Muscle of leg (tissue), 16 donors: ENCODE data around the gene LGALS13. TPM values are rescaled to one million over a fixed set of nuclear protein-coding genes. Genes with fewer than 3 reads are reported as not detected.

Source experiments
- DNase-seq: peaks from one replicate; pipeline ENCODE4 v3.0.0; 2013
- H3K27ac ChIP-seq: one replicate; pipeline ENCODE4 v1.5.1; 2013; ENCODE audit warnings: mild to moderate bottlenecking, low read length, control low read depth
- H3K27me3 ChIP-seq: one replicate; pipeline ENCODE4 v1.6.1; 2013; ENCODE audit warnings: low read length; ENCODE audit not compliant: control insufficient read depth, insufficient read depth
- H3K36me3 ChIP-seq: one replicate; pipeline ENCODE4 v1.6.1; 2013; ENCODE audit warnings: low read length; ENCODE audit not compliant: control insufficient read depth, insufficient read depth
- H3K4me1 ChIP-seq: one replicate; pipeline ENCODE4 v1.6.1; 2013; ENCODE audit warnings: low read length; ENCODE audit not compliant: control insufficient read depth, insufficient read depth
- H3K4me3 ChIP-seq: one replicate; pipeline ENCODE4 v1.5.1; 2013; ENCODE audit warnings: low read length, control low read depth
- H3K9me3 ChIP-seq: replicated peaks from 2 replicates; pipeline ENCODE4 v1.6.1; 2013; ENCODE audit warnings: low read depth, low read length; ENCODE audit not compliant: control insufficient read depth
- WGBS: methylation state at CpG from one replicate; pipeline ENCODE4 v1.1.5; 2013; ENCODE audit warnings: missing lambda C conversion rate; ENCODE audit not compliant: insufficient coverage; 5-methylcytosine and 5-hydroxymethylcytosine counted together
- long read RNA-seq, 11 donors: transcript quantifications; one replicate each; lab custom pipeline, GENCODE V29; 2026
- polyA plus RNA-seq, 8 donors: library from polyadenylated mRNA; unstranded; fragments of 120-200 nt; gene quantifications; one replicate each; pipeline versions ENCODE4 v1.2.1 to v1.2.3, GENCODE V29; 2013; ENCODE audit warnings: inconsistent platforms in 1 of 8, low replicate concordance in 1 of 8; ENCODE audit not compliant: insufficient read length in 8 of 8, insufficient read depth in 1 of 8
- total RNA-seq: library from RNA; stranded (reverse); fragments of 120-200 nt; gene quantifications from one replicate; pipeline ENCODE4 v1.2.4, GENCODE V29; 2013

LGALS13 gene
- total RNA-seq (0.31 TPM), polyA plus RNA-seq (not detected)
- long read RNA-seq, donor 1 = 0 reads
- long read RNA-seq, donor 2 = 0 reads
- long read RNA-seq, donor 3 = 0 reads
- long read RNA-seq, donor 4 = 0 reads
- long read RNA-seq, donor 5 = 0 reads
- long read RNA-seq, donor 6 = 0 reads
- long read RNA-seq, donor 7 = 0 reads
- long read RNA-seq, donor 8 = 0 reads
- long read RNA-seq, donor 9 = 0 reads
- long read RNA-seq, donor 10 = 0 reads
- long read RNA-seq, donor 11 = 0 reads

- Histone ChIP-seq H3K36me3 (no peaks in the 10 kb centered on the region), H3K4me1 (no peaks in the 10 kb centered on the region), H3K4me3 (no peak within 1 kb of the TSS), H3K27ac (no peak within 1 kb of the TSS), H3K27me3 (no peaks in the 10 kb centered on the region), H3K9me3 (no peaks in the 10 kb centered on the region)
- 14% methylated on average over 4 of the region's 5 CpGs for WGBS
- no peak for DNase-seq
Measured at GRCh38 chr19:39602224-39602623, at the start of gene LGALS13. TSS of gene LGALS13 (plus strand) at chr19:39602524. CDS start at chr19:39602569, 45 bp downstream.

GRCh38 chr19:39553082-39553652, 49.2 kb upstream of the LGALS13 start:
- no peak overlapping the region for H3K27ac ChIP-seq
- no peak for DNase-seq
- 69% methylated on average over 7 of the region's 7 CpGs for WGBS
- H3K4me3 ChIP-seq = no peak overlapping the region
- peaks cover 3% of the 10 kb centered on the region for H3K27me3 ChIP-seq
- peaks cover 2% of the 10 kb centered on the region for H3K4me1 ChIP-seq
- H3K36me3 ChIP-seq = no peaks in the 10 kb centered on the region
- H3K9me3 ChIP-seq = no peaks in the 10 kb centered on the region

- WGBS = 57% methylated on average over 3 of the region's 4 CpGs
- no peaks in the 10 kb centered on the region for H3K9me3 ChIP-seq
- peaks cover 3% of the 10 kb centered on the region for H3K27me3 ChIP-seq
- no peak for DNase-seq
- H3K27ac ChIP-seq = no peak overlapping the region
- no peak overlapping the region for H3K4me3 ChIP-seq
- no peaks in the 10 kb centered on the region for H3K36me3 ChIP-seq
- H3K4me1 ChIP-seq = peaks cover 7% of the 10 kb centered on the region
Measured at GRCh38 chr19:39554701-39555311, 47.5 kb upstream of the LGALS13 start.

GRCh38 chr19:39555883-39556282, 46.4 kb upstream of the LGALS13 start:
- Histone ChIP-seq H3K27me3 (peaks cover 3% of the 10 kb centered on the region), H3K36me3 (no peaks in the 10 kb centered on the region), H3K9me3 (no peaks in the 10 kb centered on the region), H3K4me3 (no peak overlapping the region), H3K4me1 (peaks cover 7% of the 10 kb centered on the region), H3K27ac (no peak overlapping the region)
- WGBS = 29% methylated on average over 1 of the region's 1 CpG
- DNase-seq = no peak

DNA sequence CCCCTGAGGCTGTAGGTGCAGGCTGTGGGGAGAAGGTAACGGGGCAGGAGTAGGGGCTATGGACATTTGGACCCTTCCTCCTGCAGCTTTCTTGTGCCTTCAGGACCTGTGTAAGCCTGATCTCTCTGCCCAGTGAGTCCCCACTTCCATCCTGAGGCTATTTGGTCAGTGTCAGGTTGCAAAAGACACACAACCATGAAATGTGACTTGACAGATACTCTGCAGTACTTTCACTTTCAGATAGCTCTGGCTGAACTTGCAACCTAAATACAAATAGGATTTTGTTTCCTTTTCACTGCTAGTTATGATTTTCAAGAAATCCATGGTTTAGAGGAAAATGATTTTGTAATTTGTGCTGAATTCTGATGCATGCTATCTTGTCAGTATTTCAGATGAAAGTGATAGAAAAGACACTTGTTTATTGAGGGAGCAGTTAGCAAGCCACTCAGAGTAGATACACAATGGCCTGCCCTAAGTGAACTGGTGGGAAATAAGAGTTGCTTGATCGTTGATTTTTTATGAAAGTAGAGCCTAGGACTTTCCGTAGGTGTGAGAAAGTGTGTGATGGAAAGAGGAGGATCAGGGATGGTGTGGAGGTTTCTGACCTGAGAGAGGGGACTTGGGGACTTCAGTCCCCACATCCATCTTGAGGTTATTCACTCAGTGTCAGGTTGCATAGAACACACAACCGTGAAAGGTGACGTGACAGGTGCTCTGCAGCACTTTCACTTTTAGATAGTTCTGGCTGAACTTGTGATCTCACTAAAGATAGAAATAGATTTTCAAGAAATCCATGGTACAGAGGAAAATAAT, 44.3 kb upstream of the LGALS13 start:
- peak overlapping the region; percentile 29 for H3K27ac ChIP-seq
- H3K4me1 ChIP-seq = peaks cover 7% of the 10 kb centered on the region
- H3K9me3 ChIP-seq = no peaks in the 10 kb centered on the region
- WGBS = 52% methylated on average over 4 of the region's 5 CpGs
- H3K4me3 ChIP-seq = no peak overlapping the region
- DNase-seq = no peak
- H3K36me3 ChIP-seq = no peaks in the 10 kb centered on the region
- H3K27me3 ChIP-seq = peaks cover 2% of the 10 kb centered on the region

- Histone ChIP-seq H3K27ac (no peak overlapping the region), H3K4me1 (peaks cover 7% of the 10 kb centered on the region), H3K36me3 (no peaks in the 10 kb centered on the region), H3K27me3 (no peaks in the 10 kb centered on the region), H3K9me3 (no peaks in the 10 kb centered on the region), H3K4me3 (no peak overlapping the region)
- WGBS = 52% methylated on average over 4 of the region's 6 CpGs
- DNase-seq = no peak
Measured at GRCh38 chr19:39558624-39559117, 43.7 kb upstream of the LGALS13 start.

DNA sequence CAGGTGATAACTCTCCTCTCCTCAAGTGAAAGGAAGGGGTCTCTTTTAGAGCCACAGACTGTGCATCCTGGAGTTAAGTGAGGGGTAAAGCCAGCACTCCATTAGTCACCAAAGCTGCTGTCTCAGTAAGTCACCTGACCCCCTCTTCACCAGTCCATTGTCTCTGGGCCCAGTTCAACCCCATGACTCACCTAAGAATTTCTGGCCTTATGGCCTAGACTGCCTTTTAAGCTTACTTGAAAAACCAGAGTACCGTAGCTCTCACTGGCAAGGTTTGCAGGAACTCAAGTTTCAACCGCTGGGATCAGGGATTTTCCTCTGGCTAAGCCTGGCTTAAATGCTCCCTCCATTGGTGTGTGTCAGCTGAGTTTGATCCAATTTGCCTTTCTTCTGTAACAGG, 38.9 kb upstream of the LGALS13 start:
- DNase-seq = no peak
- Histone ChIP-seq H3K36me3 (no peaks in the 10 kb centered on the region), H3K9me3 (no peaks in the 10 kb centered on the region), H3K27ac (no peak overlapping the region), H3K4me1 (peaks cover 5% of the 10 kb centered on the region), H3K27me3 (no peaks in the 10 kb centered on the region), H3K4me3 (no peak overlapping the region)
- 61% methylated on average over 2 of the region's 2 CpGs for WGBS

GRCh38 chr19:39566064-39566463, 36.3 kb upstream of the LGALS13 start:
- Histone ChIP-seq H3K27me3 (no peaks in the 10 kb centered on the region), H3K9me3 (no peaks in the 10 kb centered on the region), H3K36me3 (no peaks in the 10 kb centered on the region), H3K4me3 (no peak overlapping the region), H3K4me1 (no peaks in the 10 kb centered on the region), H3K27ac (no peak overlapping the region)
- no peak for DNase-seq
- WGBS = no CpG with 5 or more reads among the region's 3 CpGs

- DNase-seq = no peak
- H3K9me3 ChIP-seq = no peaks in the 10 kb centered on the region
- H3K4me1 ChIP-seq = no peaks in the 10 kb centered on the region
- H3K36me3 ChIP-seq = no peaks in the 10 kb centered on the region
- H3K4me3 ChIP-seq = no peak overlapping the region
- no peaks in the 10 kb centered on the region for H3K27me3 ChIP-seq
- no CpG with 5 or more reads among the region's 3 CpGs for whole genome bisulfite sequencing
- no peak overlapping the region for H3K27ac ChIP-seq
Measured at GRCh38 chr19:39568604-39569003, 33.7 kb upstream of the LGALS13 start.

- H3K4me1 ChIP-seq = no peaks in the 10 kb centered on the region
- 67% methylated on average over 3 of the region's 4 CpGs for WGBS
- DNase-seq = no peak
- no peaks in the 10 kb centered on the region for H3K36me3 ChIP-seq
- H3K27me3 ChIP-seq = no peaks in the 10 kb centered on the region
- no peak overlapping the region for H3K4me3 ChIP-seq
- H3K9me3 ChIP-seq = no peaks in the 10 kb centered on the region
- no peak overlapping the region for H3K27ac ChIP-seq
Measured at GRCh38 chr19:39582442-39582841, 19.9 kb upstream of the LGALS13 start.
